ENCODE results near the gene CASP10. TPM values are rescaled to one million over a fixed set of nuclear protein-coding genes. Genes with fewer than 3 reads are reported as not detected.

The CASP10 gene
- total and polyA plus RNA-seq, 2 of the 13 experiments (the other 11 are each of a cell fraction or from before 2014, with no cell fraction given): 22.2 to 23.8 TPM

DNA sequence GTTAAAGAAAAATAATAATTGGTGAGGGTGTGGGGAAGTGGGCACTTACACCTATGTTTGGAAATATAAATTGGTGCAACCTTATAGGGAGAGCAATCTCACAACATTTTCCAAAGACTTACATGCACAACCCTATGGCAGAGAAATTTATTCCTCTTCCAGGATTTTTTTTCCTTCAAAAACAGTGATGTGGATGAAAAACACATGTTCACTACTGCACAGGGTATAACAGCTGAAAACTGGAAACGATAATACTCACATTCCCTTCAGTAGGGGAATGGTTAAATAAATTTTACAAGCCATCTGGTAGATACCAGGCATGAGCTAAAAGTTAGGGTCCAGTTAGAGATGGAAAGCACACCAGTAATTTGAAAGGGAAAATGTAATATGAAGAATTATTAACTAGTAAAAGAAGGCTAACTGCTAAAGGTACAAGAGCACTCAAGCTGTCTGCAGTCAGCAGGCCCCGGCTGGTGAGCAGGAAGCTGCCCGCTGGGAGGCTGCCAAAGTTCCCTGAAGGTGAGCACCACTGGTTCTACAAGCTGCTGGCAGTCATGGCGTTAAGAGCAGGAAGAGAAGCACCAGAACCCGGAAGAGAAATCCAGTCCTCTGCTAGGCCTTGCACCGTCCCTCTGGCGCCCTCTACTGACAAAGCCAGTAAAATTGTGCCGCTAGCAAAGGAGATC lies 49.0 kb downstream of the CASP10 start (continued):
- TF ChIP-seq, protein P1, sequence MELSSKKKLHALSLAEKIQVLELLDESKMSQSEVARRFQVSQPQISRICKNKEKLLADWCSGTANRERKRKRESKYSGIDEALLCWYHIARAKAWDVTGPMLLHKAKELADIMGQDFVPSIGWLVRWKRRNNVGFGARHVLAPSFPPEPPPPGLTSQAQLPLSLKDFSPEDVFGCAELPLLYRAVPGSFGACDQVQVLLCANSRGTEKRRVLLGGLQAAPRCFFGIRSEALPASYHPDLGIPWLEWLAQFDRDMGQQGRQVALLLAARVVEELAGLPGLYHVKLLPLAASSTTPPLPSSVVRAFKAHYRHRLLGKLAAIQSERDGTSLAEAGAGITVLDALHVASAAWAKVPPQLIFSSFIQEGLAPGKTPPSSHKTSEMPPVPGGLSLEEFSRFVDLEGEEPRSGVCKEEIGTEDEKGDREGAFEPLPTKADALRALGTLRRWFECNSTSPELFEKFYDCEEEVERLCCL (CRISPR knock-in tag; IDR thresholded peaks at IDR 0.05; ENCODE audit: borderline replicate concordance): no peak
- TF ChIP-seq ZNF792 (CRISPR knock-in tag; IDR thresholded peaks at IDR 0.05) (peak; percentile 70; the same call in 1 of the 2 replicates), TBX3 (IDR thresholded peaks at IDR 0.05; ENCODE audit: borderline replicate concordance) (no peak), ISL2 (CRISPR knock-in tag; IDR thresholded peaks at IDR 0.05) (peak; percentile 64; the same call in 1 of the 2 replicates), NR2C2 (CRISPR knock-in tag; IDR thresholded peaks at IDR 0.05; ENCODE audit: borderline replicate concordance) (peak; percentile 99), FUBP1 (CRISPR knock-in tag; IDR thresholded peaks at IDR 0.05; ENCODE audit: borderline replicate concordance) (peak; percentile 82; the same call in 1 of the 2 replicates), SPEN (CRISPR knock-in tag; IDR thresholded peaks at IDR 0.05; ENCODE audit: low read depth) (peak; percentile 40; the same call in 1 of the 2 replicates), ELK4 (CRISPR knock-in tag; IDR thresholded peaks at IDR 0.05; ENCODE audit: borderline replicate concordance) (no peak), NFRKB (IDR thresholded peaks at IDR 0.05) (0 out of 2 replicates have a peak, but pooled peaks have one; percentile 27), SMAD3 (CRISPR knock-in tag; IDR thresholded peaks at IDR 0.05) (peak; percentile 97), ZNF576 (CRISPR knock-in tag; IDR thresholded peaks at IDR 0.05) (no peak), ZEB1 (IDR thresholded peaks at IDR 0.05; ENCODE audit: insufficient replicate concordance, low read depth) (peak; percentile 52), HMG20B (CRISPR knock-in tag; conservative IDR thresholded peaks at IDR 0.05) (no peak), RFX1 (IDR thresholded peaks at IDR 0.05) (no peak), GLMP (CRISPR knock-in tag; IDR thresholded peaks at IDR 0.05; ENCODE audit: borderline replicate concordance) (no peak), RARG (CRISPR knock-in tag; IDR thresholded peaks at IDR 0.05; ENCODE audit: low read depth) (no peak), CCDC6 (CRISPR knock-in tag; IDR thresholded peaks at IDR 0.05) (peak; percentile 92), IRF2 (CRISPR knock-in tag; IDR thresholded peaks at IDR 0.05) (peak; percentile 99)
- TF ChIP-seq, protein P2, sequence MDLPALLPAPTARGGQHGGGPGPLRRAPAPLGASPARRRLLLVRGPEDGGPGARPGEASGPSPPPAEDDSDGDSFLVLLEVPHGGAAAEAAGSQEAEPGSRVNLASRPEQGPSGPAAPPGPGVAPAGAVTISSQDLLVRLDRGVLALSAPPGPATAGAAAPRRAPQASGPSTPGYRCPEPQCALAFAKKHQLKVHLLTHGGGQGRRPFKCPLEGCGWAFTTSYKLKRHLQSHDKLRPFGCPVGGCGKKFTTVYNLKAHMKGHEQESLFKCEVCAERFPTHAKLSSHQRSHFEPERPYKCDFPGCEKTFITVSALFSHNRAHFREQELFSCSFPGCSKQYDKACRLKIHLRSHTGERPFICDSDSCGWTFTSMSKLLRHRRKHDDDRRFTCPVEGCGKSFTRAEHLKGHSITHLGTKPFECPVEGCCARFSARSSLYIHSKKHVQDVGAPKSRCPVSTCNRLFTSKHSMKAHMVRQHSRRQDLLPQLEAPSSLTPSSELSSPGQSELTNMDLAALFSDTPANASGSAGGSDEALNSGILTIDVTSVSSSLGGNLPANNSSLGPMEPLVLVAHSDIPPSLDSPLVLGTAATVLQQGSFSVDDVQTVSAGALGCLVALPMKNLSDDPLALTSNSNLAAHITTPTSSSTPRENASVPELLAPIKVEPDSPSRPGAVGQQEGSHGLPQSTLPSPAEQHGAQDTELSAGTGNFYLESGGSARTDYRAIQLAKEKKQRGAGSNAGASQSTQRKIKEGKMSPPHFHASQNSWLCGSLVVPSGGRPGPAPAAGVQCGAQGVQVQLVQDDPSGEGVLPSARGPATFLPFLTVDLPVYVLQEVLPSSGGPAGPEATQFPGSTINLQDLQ (CRISPR knock-in tag; IDR thresholded peaks at IDR 0.05): no peak
- TF ChIP-seq, protein P3, sequence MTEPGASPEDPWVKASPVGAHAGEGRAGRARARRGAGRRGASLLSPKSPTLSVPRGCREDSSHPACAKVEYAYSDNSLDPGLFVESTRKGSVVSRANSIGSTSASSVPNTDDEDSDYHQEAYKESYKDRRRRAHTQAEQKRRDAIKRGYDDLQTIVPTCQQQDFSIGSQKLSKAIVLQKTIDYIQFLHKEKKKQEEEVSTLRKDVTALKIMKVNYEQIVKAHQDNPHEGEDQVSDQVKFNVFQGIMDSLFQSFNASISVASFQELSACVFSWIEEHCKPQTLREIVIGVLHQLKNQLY (CRISPR knock-in tag; IDR thresholded peaks at IDR 0.05): no peak

All from HepG2 (cell line).